ENCODE measurements around the gene GPX3. TPM values are rescaled to one million over a fixed set of nuclear protein-coding genes. Genes with fewer than 3 reads are reported as not detected.

Gene GPX3
- total and polyA plus RNA-seq, 9 of the 15 experiments (the other 6 are each of a cell fraction or from before 2014, with no cell fraction given), result 0.25 to 0.86 TPM; not detected in 7

GRCh38 chr5:151031554-151031953 lies 11.2 kb downstream of the GPX3 start (continued):
- TF ChIP-seq SMAD4 (CRISPR knock-in tag; conservative IDR thresholded peaks at IDR 0.05), result no peak
- no peak for TF ChIP-seq RFX5 (IDR thresholded peaks at IDR 0.05; ENCODE audit: low read depth, low read length)
- no peak for TF ChIP-seq ZSCAN32 (CRISPR knock-in tag; IDR thresholded peaks at IDR 0.05)
- TF ChIP-seq MAX (CRISPR knock-in tag; IDR thresholded peaks at IDR 0.05), result no peak
- no peak for TF ChIP-seq ILF3 (IDR thresholded peaks at IDR 0.05; ENCODE audit: borderline replicate concordance)

- peaks cover 5% of the 10 kb centered on the region for H3K9me1 ChIP-seq (ENCODE audit: control insufficient read depth, insufficient read depth, low read length)
- ChIA-PET POLR2A (no interaction called here), CTCF (ENCODE audit: low intra/inter-chr PET ratio) (no interaction called here)
- DNase-seq (ENCODE audit: extremely low read depth in 1 of 4, low spot score in 3 of 4), result no peak
- 97% methylated on average over 9 of the region's 14 CpGs for WGBS (ENCODE audit: insufficient coverage, low coverage, missing lambda C conversion rate)
- no peaks in the 10 kb centered on the region for H3K9me3 ChIP-seq (replicated peaks; ENCODE audit: control insufficient read depth, insufficient read depth, low read depth, low read length)
- H3K9ac ChIP-seq (ENCODE audit: insufficient read depth in 1 of 2, low read depth in 2 of 2, low read length in 2 of 2), result no peak overlapping the region
- H3K79me2 ChIP-seq (ENCODE audit: control insufficient read depth, insufficient read depth, low read length), result no peaks in the 10 kb centered on the region
- FAIRE-seq, result no peak
- no peaks in the 10 kb centered on the region for H4K20me1 ChIP-seq (replicated peaks; ENCODE audit: control insufficient read depth, insufficient read depth, low read length)
- no peak overlapping the region for H3K4me2 ChIP-seq (ENCODE audit: insufficient read depth, low read length)
- in situ Hi-C loops (cut with MboI) (no loop called here), intact Hi-C loops (cut with micrococcal nuclease) (no loop called here)
- H3K27ac ChIP-seq (ENCODE audit: extremely low read depth, low read depth, low read length), result no peak overlapping the region
- no TSS peak for BruUV-seq (replicated peaks)
- no peak for ATAC-seq
- H3K4me1 ChIP-seq (replicated peaks in 1 of 2; ENCODE audit: control insufficient read depth in 2 of 2, insufficient read depth in 2 of 2, low read length in 2 of 2), result 0 out of 5 replicates have a peak, but pooled peaks cover 0 to 2% of the 10 kb centered on the region in 2 experiments
- peaks cover 89% of the 10 kb centered on the region; the same call in 2 of the 3 replicates for H3K36me3 ChIP-seq (ENCODE audit: control insufficient read depth, insufficient read depth, low read length)
- no peaks in the 10 kb centered on the region for H3K27me3 ChIP-seq (ENCODE audit: control insufficient read depth in 2 of 2, insufficient read depth in 2 of 2, low read length in 2 of 2)
- H2AFZ ChIP-seq (ENCODE audit: low read depth, low read length), result no peak overlapping the region
- H3K4me3 ChIP-seq, result no peak overlapping the region
- TF ChIP-seq IRF1 (CRISPR knock-in tag; IDR thresholded peaks at IDR 0.05; ENCODE audit: borderline replicate concordance), result no peak
- no peak for TF ChIP-seq ZNF639 (CRISPR knock-in tag; conservative IDR thresholded peaks at IDR 0.05 in 1 of 2, IDR thresholded peaks at IDR 0.05 in 1 of 2)
- no peak for TF ChIP-seq ZFP1 (CRISPR knock-in tag; IDR thresholded peaks at IDR 0.05)
- no peak for TF ChIP-seq RUNX1 (IDR thresholded peaks at IDR 0.05; ENCODE audit: low read depth)
- no peak for TF ChIP-seq GTF2A2 (tag; IDR thresholded peaks at IDR 0.05)
- no peak for TF ChIP-seq SETDB1 (IDR thresholded peaks at IDR 0.05; ENCODE audit: low read length)
- TF ChIP-seq ZNF668 (CRISPR knock-in tag; IDR thresholded peaks at IDR 0.05), result no peak
- no peak for TF ChIP-seq RAD21 (CRISPR knock-in tag; conservative IDR thresholded peaks at IDR 0.05 in 1 of 2, IDR thresholded peaks at IDR 0.05 in 1 of 2)
- no peak for TF ChIP-seq YY1 (IDR thresholded peaks at IDR 0.05; ENCODE audit: borderline replicate concordance in 1 of 3, control insufficient read depth in 1 of 3, extremely low read depth in 1 of 3, insufficient read depth in 3 of 3, insufficient read length in 1 of 3, insufficient replicate concordance in 2 of 3, low read depth in 1 of 3, low read length in 2 of 3)
These were observed 13.0 kb downstream of the GPX3 start for GRCh38 chr5:151033217-151033934.

Measured in K562 (cell line).